Measurements from ENCODE around the gene SLC35B2.

GRCh38 chr6:44257753-44258324 is 511 bp upstream of the SLC35B2 start:
- TF ChIP-seq ZNF350 (tag by site-specific recombination; IDR thresholded peaks at IDR 0.05): no peak
- TF ChIP-seq ZNF274 (IDR thresholded peaks at IDR 0.05; ENCODE audit: low read length): no peak
- no peak for TF ChIP-seq ZNF274 (tag by site-specific recombination; IDR thresholded peaks at IDR 0.05; ENCODE audit: borderline replicate concordance)
- no peak; the same call in 1 of the 2 replicates for TF ChIP-seq CTCF (tag by site-specific recombination; IDR thresholded peaks at IDR 0.05)
- TF ChIP-seq ZNF670 (tag by site-specific recombination; IDR thresholded peaks at IDR 0.05; ENCODE audit: low read depth): no peak
- peak; percentile 82 for TF ChIP-seq ZFHX2 (tag by site-specific recombination; conservative IDR thresholded peaks at IDR 0.05)
- TF ChIP-seq ZNF184 (tag by site-specific recombination; IDR thresholded peaks at IDR 0.05): no peak

All from HEK293 (cell line).